ENCODE measurements around the gene DMRTC1B. TPM values are rescaled to one million over a fixed set of nuclear protein-coding genes. Genes with fewer than 3 reads are reported as not detected.
"Not testable (repeated sequence)": the region's sequence is repeated elsewhere in the genome, so short reads cannot be mapped to it uniquely, and the experiment has no call there.

The DMRTC1B gene
- not detected for total RNA-seq (2013)
- polyA plus RNA-seq (not detected), polyA minus RNA-seq (not detected in 2 replicates), total RNA-seq (0 reads per million in 11 experiments)

- H4K20me1 ChIP-seq (ENCODE audit: insufficient read depth, low read length); H3K27me3 ChIP-seq (ENCODE audit: control insufficient read depth in 2 of 2, insufficient read depth in 2 of 2, low read length in 2 of 2); H3K4me2 ChIP-seq (replicated peaks; ENCODE audit: extremely low read depth, low read length, poor library complexity, severe bottlenecking); H3K27ac ChIP-seq (ENCODE audit: low read depth in 1 of 2, low read length in 2 of 2); H3K9me3 ChIP-seq (replicated peaks in 1 of 2; ENCODE audit: control insufficient read depth in 1 of 2, insufficient read depth in 1 of 2, low read length in 2 of 2); H3K4me3 ChIP-seq (replicated peaks in 1 of 3; ENCODE audit: low read depth in 2 of 3, low read length in 3 of 3); DNase-seq; H2AFZ ChIP-seq (ENCODE audit: insufficient read depth, low read depth, low read length, poor library complexity, severe bottlenecking); H3K36me3 Mint-ChIP-seq; H3K9ac ChIP-seq (ENCODE audit: insufficient read depth, low read length, poor library complexity, severe bottlenecking); H3K27me3 Mint-ChIP-seq (ENCODE audit: low read depth in 3 of 3); H3K4me1 Mint-ChIP-seq; H3K36me3 ChIP-seq (replicated peaks in 1 of 2; ENCODE audit: control insufficient read depth in 1 of 2, insufficient read depth in 2 of 2, low read length in 2 of 2); H3K27ac Mint-ChIP-seq; intact Hi-C loops (cut with micrococcal nuclease); H3K9me3 Mint-ChIP-seq; H3K79me2 ChIP-seq (ENCODE audit: insufficient read depth, low read length); H3K4me3 Mint-ChIP-seq; H3K4me1 ChIP-seq (ENCODE audit: control insufficient read depth in 1 of 2, insufficient read depth in 2 of 2, low read length in 2 of 2): not testable (repeated sequence)
- WGBS (ENCODE audit: insufficient coverage) = no CpG with 5 or more reads among the region's 44 CpGs
Observed at GRCh38 chrX:72776653-72777466, at the start of gene DMRTC1B. Gene DMRTC1B (plus strand): TSS chrX:72776890. CDS start chrX:72845136, 68,246 bp downstream.

- Histone ChIP-seq H2AFZ (ENCODE audit: insufficient read depth, low read depth, low read length, poor library complexity, severe bottlenecking) (no peak overlapping the region), H3K9ac (ENCODE audit: insufficient read depth, low read length, poor library complexity, severe bottlenecking) (no peak overlapping the region), H4K20me1 (ENCODE audit: insufficient read depth, low read length) (no peaks in the 10 kb centered on the region), H3K4me2 (replicated peaks; ENCODE audit: extremely low read depth, low read length, poor library complexity, severe bottlenecking) (no peak overlapping the region), H3K27me3 (ENCODE audit: control insufficient read depth in 2 of 2, insufficient read depth in 2 of 2, low read length in 2 of 2) (peaks cover 0 to 2% of the 10 kb centered on the region in 2 donors), H3K9me3 (replicated peaks in 1 of 2; ENCODE audit: control insufficient read depth in 1 of 2, insufficient read depth in 1 of 2, low read length in 2 of 2) (no peaks in the 10 kb centered on the region), H3K27ac (ENCODE audit: low read depth in 1 of 2, low read length in 2 of 2) (no peak overlapping the region), H3K4me1 (ENCODE audit: control insufficient read depth in 1 of 2, insufficient read depth in 2 of 2, low read length in 2 of 2) (no peaks in the 10 kb centered on the region), H3K79me2 (ENCODE audit: insufficient read depth, low read length) (no peaks in the 10 kb centered on the region), H3K36me3 (replicated peaks in 1 of 2; ENCODE audit: control insufficient read depth in 1 of 2, insufficient read depth in 2 of 2, low read length in 2 of 2) (no peaks in the 10 kb centered on the region), H3K4me3 (replicated peaks in 1 of 3; ENCODE audit: low read depth in 2 of 3, low read length in 3 of 3) (no peak overlapping the region)
- H3K9me3 Mint-ChIP-seq = peaks cover 0 to 2% (median 0%) of the 10 kb centered on the region in 7 donors
- no peaks in the 10 kb centered on the region for H3K36me3 Mint-ChIP-seq
- no peaks in the 10 kb centered on the region for H3K4me1 Mint-ChIP-seq
- H3K27me3 Mint-ChIP-seq (ENCODE audit: low read depth in 3 of 3) = peaks cover 1 to 5% (median 3%) of the 10 kb centered on the region in 3 donors
- H3K4me3 Mint-ChIP-seq = no peak overlapping the region
- DNase-seq = no peak
- no peak for TF ChIP-seq CTCF (IDR thresholded peaks at IDR 0.05)
- H3K27ac Mint-ChIP-seq = no peak overlapping the region
- intact Hi-C loops (cut with micrococcal nuclease) = no loop called here
- no CpG with 5 or more reads among the region's 7 CpGs for WGBS (ENCODE audit: insufficient coverage)
Observed at GRCh38 chrX:72727846-72728245, 48.8 kb upstream of the DMRTC1B start.

GRCh38 chrX:72733636-72734035, 43.1 kb upstream of the DMRTC1B start:
- H3K4me1 ChIP-seq (ENCODE audit: control insufficient read depth in 1 of 2, insufficient read depth in 2 of 2, low read length in 2 of 2); H3K36me3 ChIP-seq (replicated peaks in 1 of 2; ENCODE audit: control insufficient read depth in 1 of 2, insufficient read depth in 2 of 2, low read length in 2 of 2); H3K4me3 ChIP-seq (replicated peaks in 1 of 3; ENCODE audit: low read depth in 2 of 3, low read length in 3 of 3); H3K27ac Mint-ChIP-seq; H3K4me3 Mint-ChIP-seq; H3K4me2 ChIP-seq (replicated peaks; ENCODE audit: extremely low read depth, low read length, poor library complexity, severe bottlenecking); H3K27me3 ChIP-seq (ENCODE audit: control insufficient read depth in 2 of 2, insufficient read depth in 2 of 2, low read length in 2 of 2); H3K9me3 ChIP-seq (replicated peaks in 1 of 2; ENCODE audit: control insufficient read depth in 1 of 2, insufficient read depth in 1 of 2, low read length in 2 of 2); H3K9ac ChIP-seq (ENCODE audit: insufficient read depth, low read length, poor library complexity, severe bottlenecking); H3K27ac ChIP-seq (ENCODE audit: low read depth in 1 of 2, low read length in 2 of 2); H4K20me1 ChIP-seq (ENCODE audit: insufficient read depth, low read length); H3K4me1 Mint-ChIP-seq; H2AFZ ChIP-seq (ENCODE audit: insufficient read depth, low read depth, low read length, poor library complexity, severe bottlenecking); intact Hi-C loops (cut with micrococcal nuclease); H3K9me3 Mint-ChIP-seq; H3K27me3 Mint-ChIP-seq (ENCODE audit: low read depth in 3 of 3); H3K79me2 ChIP-seq (ENCODE audit: insufficient read depth, low read length); DNase-seq; H3K36me3 Mint-ChIP-seq: not testable (repeated sequence)
- WGBS (ENCODE audit: insufficient coverage) = no CpG with 5 or more reads among the region's 8 CpGs

Measured in CD14-positive monocyte (primary cell).